GM23248 (cell line): Measurements from ENCODE around the gene TREML4.

Experiments
- EZH2 ChIP-seq: fragments of 200-600 bp; sonication (generic); IDR thresholded peaks from 2 replicates; pipeline ENCODE4 v1.6.1; 2018; ENCODE audit warnings: antibody characterized with exemption, mild to moderate bottlenecking; ENCODE audit not compliant: insufficient read depth, poor library complexity, severe bottlenecking
- EZH2phosphoT487 ChIP-seq: fragments of 200-600 bp; sonication (generic); IDR thresholded peaks from 2 replicates; pipeline ENCODE4 v1.6.1; 2018; ENCODE audit warnings: antibody characterized with exemption, moderate library complexity, mild to moderate bottlenecking, low read depth; ENCODE audit not compliant: insufficient read depth

DNA sequence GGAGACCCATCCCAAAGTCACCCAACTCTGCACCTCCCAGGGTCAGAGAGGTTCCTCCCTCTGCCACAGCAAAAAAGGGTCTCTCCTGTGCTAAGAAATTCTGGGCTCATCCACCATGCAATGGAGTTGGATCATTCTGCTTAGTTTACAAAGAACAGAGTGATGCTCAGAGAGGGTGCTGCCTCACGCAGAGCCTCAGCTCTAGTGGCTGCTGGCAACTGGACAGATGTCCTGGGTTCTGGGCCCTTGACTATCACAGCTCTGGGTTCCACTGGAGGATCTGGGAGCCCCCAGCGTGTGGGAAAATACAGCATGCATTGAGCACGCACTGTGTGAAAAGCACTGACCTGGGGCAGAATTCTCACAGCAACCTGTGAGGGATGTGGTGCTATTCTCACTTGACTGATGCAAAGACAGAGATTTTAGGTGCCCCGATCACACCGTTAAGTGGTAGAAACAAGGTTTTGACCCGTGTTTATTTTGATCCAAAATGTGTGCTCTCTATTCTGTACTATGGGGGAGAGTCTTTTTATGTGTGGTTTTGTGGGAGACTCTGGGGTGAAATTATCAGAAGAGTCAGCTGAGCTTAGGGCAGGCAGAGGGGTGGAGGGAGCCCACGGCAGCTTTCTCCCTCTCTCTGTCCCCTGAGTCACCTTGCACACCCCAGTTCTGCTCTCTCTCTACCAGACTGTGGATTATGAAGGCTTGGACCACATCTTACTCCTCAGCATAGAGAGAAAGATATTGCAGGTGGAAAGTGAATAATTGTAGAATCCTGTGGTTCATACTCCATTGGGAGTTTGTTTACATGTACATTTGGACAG lies 19.9 kb downstream of the TREML4 start:
- no peak for TF ChIP-seq EZH2phosphoT487
- TF ChIP-seq EZH2: no peak
